Left ventricle myocardium inferior (tissue), 1 donor: ENCODE data around the gene SLC39A11. TPM values are rescaled to one million over a fixed set of nuclear protein-coding genes. Genes with fewer than 3 reads are reported as not detected.
"Not testable (repeated sequence)": the region's sequence is repeated elsewhere in the genome, so short reads cannot be mapped to it uniquely, and the experiment has no call there.

Experiments
- DNase-seq: peaks from one replicate; pipeline ENCODE4 v3.0.0-alpha.2; 2020
- H3K27ac ChIP-seq: fragments of 200-600 bp; replicated peaks from 2 replicates; pipeline ENCODE4 v1.8.0; 2021
- H3K27me3 ChIP-seq: fragments of 200-600 bp; 2 replicates; pipeline ENCODE4 v1.8.0; 2021; ENCODE audit warnings: low read depth
- H3K36me3 ChIP-seq: fragments of 200-600 bp; 2 replicates; pipeline ENCODE4 v1.8.0; 2021
- H3K4me1 ChIP-seq: fragments of 200-600 bp; 2 replicates; pipeline ENCODE4 v1.8.0; 2021
- H3K4me3 ChIP-seq: fragments of 200-600 bp; 2 replicates; pipeline ENCODE4 v1.8.0; 2021; ENCODE audit warnings: mild to moderate bottlenecking, moderate library complexity
- H3K9me3 ChIP-seq: fragments of 200-600 bp; replicated peaks from 2 replicates; pipeline ENCODE4 v1.8.0; 2021
- CTCF ChIP-seq: fragments of 200-600 bp; IDR thresholded peaks from 2 replicates; pipeline ENCODE4 v1.8.0; 2021; ENCODE audit warnings: antibody characterized with exemption, mild to moderate bottlenecking, borderline replicate concordance
- intact Hi-C: fragments of 100-400 bp; cut with micrococcal nuclease; formaldehyde crosslinking; loops from one replicate; pipeline ENCODE4 v1.11.0; 2022
- total RNA-seq: library from RNA; stranded (reverse); fragmentation: NEBNext Ultra II Directional; extraction: Animal tissue kit (Norgen Biotek cat#: 25700); gene quantifications from one replicate; pipeline ENCODE4 v1.2.1, GENCODE V29; 2021
- donor health status: DM: no; HTN: yes; CAD: no; lungs with severe emphysema.

Gene SLC39A11
- total RNA-seq, 1 donor from 2014 or later: 6.4 TPM

GRCh38 chr17:72833128-72833765 is 259.2 kb downstream of the SLC39A11 start:
- DNase-seq: no peak
- H3K9me3 ChIP-seq: no peaks in the 10 kb centered on the region
- intact Hi-C loops: no loop called here
- no peak for TF ChIP-seq CTCF
- no peak overlapping the region for H3K4me3 ChIP-seq
- H3K4me1 ChIP-seq: no peaks in the 10 kb centered on the region
- no peaks in the 10 kb centered on the region for H3K27me3 ChIP-seq
- H3K27ac ChIP-seq: no peak overlapping the region
- H3K36me3 ChIP-seq: no peaks in the 10 kb centered on the region

GRCh38 chr17:72832306-72832705 is 260.2 kb downstream of the SLC39A11 start:
- Histone ChIP-seq H3K27ac (no peak overlapping the region), H3K4me3 (no peak overlapping the region), H3K36me3 (no peaks in the 10 kb centered on the region), H3K27me3 (no peaks in the 10 kb centered on the region), H3K4me1 (no peaks in the 10 kb centered on the region), H3K9me3 (no peaks in the 10 kb centered on the region)
- TF ChIP-seq CTCF: no peak
- no peak for DNase-seq
- intact Hi-C loops: no loop called here

GRCh38 chr17:72829883-72830282 is 262.6 kb downstream of the SLC39A11 start:
- no peak for TF ChIP-seq CTCF
- intact Hi-C loops: no loop called here
- Histone ChIP-seq H3K27me3 (no peaks in the 10 kb centered on the region), H3K27ac (no peak overlapping the region), H3K4me1 (no peaks in the 10 kb centered on the region), H3K9me3 (peaks cover 22% of the 10 kb centered on the region), H3K36me3 (peaks cover 5% of the 10 kb centered on the region), H3K4me3 (no peak overlapping the region)
- no peak for DNase-seq

- H3K4me1 ChIP-seq: no peaks in the 10 kb centered on the region
- H3K27me3 ChIP-seq: no peaks in the 10 kb centered on the region
- intact Hi-C loops: no loop called here
These were observed 265.9 kb downstream of the SLC39A11 start for GRCh38 chr17:72826602-72827001.

GRCh38 chr17:72826059-72826458 is 266.4 kb downstream of the SLC39A11 start:
- H3K27me3 ChIP-seq, H3K27ac ChIP-seq, DNase-seq, H3K36me3 ChIP-seq, intact Hi-C loops, H3K4me3 ChIP-seq, H3K4me1 ChIP-seq: not testable (repeated sequence)
- H3K9me3 ChIP-seq: peaks cover 31% of the 10 kb centered on the region

More at GRCh38 chr17:72826602-72827001, 265.9 kb downstream of the SLC39A11 start:
- peaks cover 31% of the 10 kb centered on the region for H3K9me3 ChIP-seq
- no peak for TF ChIP-seq CTCF
- H3K36me3 ChIP-seq: peaks cover 5% of the 10 kb centered on the region
- no peak overlapping the region for H3K27ac ChIP-seq
- no peak for DNase-seq
- no peak overlapping the region for H3K4me3 ChIP-seq

- no peaks in the 10 kb centered on the region for H3K4me1 ChIP-seq
- peaks cover 31% of the 10 kb centered on the region for H3K9me3 ChIP-seq
- no peak for TF ChIP-seq CTCF
- H3K4me3 ChIP-seq: no peak overlapping the region
- no peak overlapping the region for H3K27ac ChIP-seq
- DNase-seq: no peak
- intact Hi-C loops: no loop called here
- no peaks in the 10 kb centered on the region for H3K27me3 ChIP-seq
- H3K36me3 ChIP-seq: peaks cover 5% of the 10 kb centered on the region
These were observed 267.3 kb downstream of the SLC39A11 start for GRCh38 chr17:72825218-72825617.

GRCh38 chr17:72824267-72824666 is 268.2 kb downstream of the SLC39A11 start:
- H3K27ac ChIP-seq, H3K4me3 ChIP-seq, intact Hi-C loops, H3K4me1 ChIP-seq, H3K27me3 ChIP-seq, DNase-seq, H3K36me3 ChIP-seq: not testable (repeated sequence)
- H3K9me3 ChIP-seq: peaks cover 31% of the 10 kb centered on the region
